Trophoblast cell (in vitro differentiated cells and primary cell): ENCODE data around the gene SPOCK3.

Experiments used
- DNase-seq, 2 donors: peaks; one replicate each; pipeline ENCODE4 v3.0.0-alpha.2; 2016
- H2AFZ ChIP-seq: 2 replicates; pipeline ENCODE4 v1.6.1; 2013; ENCODE audit warnings: low read length, moderate library complexity, mild to moderate bottlenecking; ENCODE audit not compliant: insufficient read depth, poor library complexity
- H2AK5ac ChIP-seq: 2 replicates; pipeline ENCODE4 v1.6.1; 2013; ENCODE audit warnings: mild to moderate bottlenecking, low read length
- H2BK120ac ChIP-seq: 2 replicates; pipeline ENCODE4 v1.6.1; 2013; ENCODE audit warnings: low read length, mild to moderate bottlenecking, moderate library complexity; ENCODE audit not compliant: insufficient read depth, poor library complexity
- H2BK12ac ChIP-seq: 2 replicates; pipeline ENCODE4 v1.6.1; 2013; ENCODE audit warnings: mild to moderate bottlenecking, low read length, moderate library complexity
- H2BK5ac ChIP-seq: 2 replicates; pipeline ENCODE4 v1.6.1; 2013; ENCODE audit warnings: low read length, low read depth, moderate library complexity, mild to moderate bottlenecking; ENCODE audit not compliant: poor library complexity
- H3K14ac ChIP-seq: 2 replicates; pipeline ENCODE4 v1.6.1; 2013; ENCODE audit warnings: mild to moderate bottlenecking, low read length
- H3K18ac ChIP-seq: 2 replicates; pipeline ENCODE4 v1.6.1; 2013; ENCODE audit warnings: mild to moderate bottlenecking, low read length
- H3K23ac ChIP-seq: 2 replicates; pipeline ENCODE4 v1.6.1; 2013; ENCODE audit warnings: low read length
- H3K27ac ChIP-seq: 2 replicates; pipeline ENCODE4 v1.5.1; 2013; ENCODE audit warnings: low read depth, mild to moderate bottlenecking, inconsistent platforms, low read length, moderate library complexity
- H3K27me3 ChIP-seq: 2 replicates; pipeline ENCODE4 v1.6.1; 2013; ENCODE audit warnings: inconsistent platforms, mild to moderate bottlenecking, low read length, moderate library complexity; ENCODE audit not compliant: insufficient read depth
- H3K36me3 ChIP-seq, 2 experiments: 1 replicate in 1 of 2; 2 replicates in 1 of 2; pipeline ENCODE4 v1.6.1; 2013; ENCODE audit warnings: low read length in 2 of 2, mild to moderate bottlenecking in 2 of 2, moderate library complexity in 1 of 2; ENCODE audit not compliant: insufficient read depth in 2 of 2, control insufficient read depth in 1 of 2
- H3K4ac ChIP-seq: 2 replicates; pipeline ENCODE4 v1.6.1; 2013; ENCODE audit warnings: low read depth, mild to moderate bottlenecking, low read length, moderate library complexity
- H3K4me1 ChIP-seq, 2 experiments: 1 replicate in 1 of 2; 2 replicates in 1 of 2; pipeline ENCODE4 v1.6.1; 2013; ENCODE audit warnings: low read length in 2 of 2, mild to moderate bottlenecking in 2 of 2, moderate library complexity in 1 of 2; ENCODE audit not compliant: insufficient read depth in 2 of 2, control insufficient read depth in 1 of 2
- H3K4me2 ChIP-seq: 2 replicates; pipeline ENCODE4 v1.6.1; 2013; ENCODE audit warnings: inconsistent platforms, mild to moderate bottlenecking, low read length, moderate library complexity
- H3K4me3 ChIP-seq: 2 replicates; pipeline ENCODE4 v1.5.1; 2013; ENCODE audit warnings: mild to moderate bottlenecking, low read depth, low read length, inconsistent platforms
- H3K79me1 ChIP-seq: one replicate; pipeline ENCODE4 v1.6.1; 2013; ENCODE audit warnings: low read length
- H3K79me2 ChIP-seq: 2 replicates; pipeline ENCODE4 v1.6.1; 2013; ENCODE audit warnings: low read length, mild to moderate bottlenecking; ENCODE audit not compliant: control insufficient read depth, insufficient read depth, poor library complexity
- H3K9ac ChIP-seq: 2 replicates; pipeline ENCODE4 v1.6.1; 2013; ENCODE audit warnings: mild to moderate bottlenecking, low read length
- H3K9me3 ChIP-seq: 2 replicates; pipeline ENCODE4 v1.6.1; 2013; ENCODE audit warnings: low read depth, mild to moderate bottlenecking, control low read depth, inconsistent platforms, low read length; ENCODE audit not compliant: insufficient read depth
- H4K12ac ChIP-seq: 2 replicates; pipeline ENCODE4 v1.6.1; 2013; ENCODE audit warnings: low read depth, mild to moderate bottlenecking, low read length, moderate library complexity
- H4K8ac ChIP-seq: 2 replicates; pipeline ENCODE4 v1.6.1; 2013; ENCODE audit warnings: low read depth, mild to moderate bottlenecking, low read length, moderate library complexity
- H4K91ac ChIP-seq: one replicate; pipeline ENCODE4 v1.6.1; 2013; ENCODE audit warnings: low read depth, mild to moderate bottlenecking, low read length, moderate library complexity
- WGBS: extraction: QIAGEN DNeasy Blood & Tissue Kit; methylation state at CpG from one replicate; pipeline ENCODE4 v1.1.7; 2013; ENCODE audit warnings: missing lambda C conversion rate; ENCODE audit not compliant: insufficient read length, insufficient coverage; ENCODE audit errors: extremely low coverage; 5-methylcytosine and 5-hydroxymethylcytosine counted together

SPOCK3 gene

DNA sequence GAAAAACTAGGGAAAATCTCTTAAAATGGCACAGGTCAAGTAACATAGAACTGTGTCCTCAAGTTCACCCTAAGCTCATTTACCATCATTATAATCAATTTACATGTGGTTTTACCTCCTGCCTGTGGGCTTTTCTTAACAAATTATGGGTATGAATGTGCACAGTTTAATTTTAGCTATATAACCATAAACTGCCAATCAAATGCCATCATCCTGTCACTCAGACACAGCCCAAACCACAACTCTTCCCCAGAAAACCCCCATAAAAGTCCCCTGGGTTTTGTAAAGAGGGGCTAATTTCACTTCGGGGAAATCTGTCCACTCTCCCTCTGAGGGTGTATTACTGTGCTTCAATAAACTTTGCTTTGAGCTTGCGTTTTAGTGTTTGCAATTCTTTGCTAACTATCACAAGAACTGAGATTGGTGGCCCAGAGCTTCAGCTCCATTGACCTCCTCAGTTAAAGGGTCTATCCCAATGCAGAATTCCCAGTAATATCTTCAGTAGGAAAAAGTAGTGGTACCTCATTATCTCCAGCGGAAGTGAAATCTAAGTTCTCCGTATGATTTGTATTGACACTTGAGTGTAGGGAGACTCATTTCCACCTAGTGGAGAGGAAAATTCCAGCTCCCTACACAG is 394.6 kb downstream of the SPOCK3 start:
- Histone ChIP-seq H3K23ac (no peak overlapping the region), H3K27ac (no peak overlapping the region), H4K91ac (no peak overlapping the region), H3K27me3 (no peaks in the 10 kb centered on the region), H3K9me3 (peaks cover 7% of the 10 kb centered on the region), H3K4me1 (no peaks in the 10 kb centered on the region), H3K79me2 (no peaks in the 10 kb centered on the region), H2BK5ac (no peak overlapping the region), H3K4me2 (no peak overlapping the region), H3K14ac (no peak overlapping the region), H4K8ac (no peak overlapping the region), H3K4me3 (no peak overlapping the region), H4K12ac (no peak overlapping the region), H3K79me1 (no peaks in the 10 kb centered on the region), H3K18ac (no peak overlapping the region), H3K9ac (no peak overlapping the region), H2BK120ac (no peak overlapping the region), H2AFZ (no peak overlapping the region), H2AK5ac (no peak overlapping the region), H2BK12ac (no peak overlapping the region), H3K36me3 (no peaks in the 10 kb centered on the region), H3K4ac (no peak overlapping the region)
- no CpG with 5 or more reads among the region's 4 CpGs for WGBS
- no peak for DNase-seq

DNA sequence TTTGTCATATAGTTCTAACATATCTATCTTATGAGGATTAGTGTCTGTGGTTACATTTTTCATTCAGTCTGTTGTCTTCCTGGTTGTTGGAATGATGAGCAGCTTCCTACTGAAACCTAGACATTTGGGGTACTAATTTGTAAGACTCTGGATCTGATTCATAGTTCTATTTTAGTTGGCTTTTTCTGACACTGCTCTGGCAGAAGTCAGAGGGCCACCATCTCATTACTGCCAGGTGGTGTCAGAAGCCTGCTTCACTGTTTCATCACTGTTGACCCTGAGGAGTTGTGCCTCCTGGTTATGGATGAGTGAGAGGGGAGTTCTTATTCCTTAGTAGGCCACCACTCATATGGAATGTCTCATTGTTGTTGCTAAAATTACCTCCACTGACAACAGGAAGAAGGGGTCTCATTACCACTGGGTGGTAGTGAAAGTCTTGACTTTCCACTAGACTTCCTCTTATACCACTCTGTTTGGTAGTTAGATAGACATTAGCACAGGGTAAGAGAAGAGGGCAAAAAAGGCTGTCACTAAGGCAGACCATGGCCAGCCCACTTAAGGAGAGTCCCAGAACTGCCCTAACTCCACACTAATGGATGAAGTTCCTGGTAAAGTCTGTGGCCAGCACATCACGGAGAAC is 395.2 kb downstream of the SPOCK3 start:
- H3K9ac ChIP-seq = no peak overlapping the region
- no peak overlapping the region for H4K8ac ChIP-seq
- H3K36me3 ChIP-seq = no peaks in the 10 kb centered on the region
- DNase-seq = no peak
- no peak overlapping the region for H3K4me3 ChIP-seq
- H3K18ac ChIP-seq = no peak overlapping the region
- H3K27me3 ChIP-seq = no peaks in the 10 kb centered on the region
- no peak overlapping the region for H2BK120ac ChIP-seq
- H3K79me2 ChIP-seq = no peaks in the 10 kb centered on the region
- H3K9me3 ChIP-seq = peaks cover 7% of the 10 kb centered on the region
- no CpG with 5 or more reads among the region's 1 CpG for WGBS
- no peak overlapping the region for H4K12ac ChIP-seq
- no peak overlapping the region for H3K27ac ChIP-seq
- no peak overlapping the region for H2AFZ ChIP-seq
- H3K4ac ChIP-seq = no peak overlapping the region
- H2AK5ac ChIP-seq = no peak overlapping the region
- no peak overlapping the region for H3K23ac ChIP-seq
- H2BK12ac ChIP-seq = no peak overlapping the region
- no peaks in the 10 kb centered on the region for H3K4me1 ChIP-seq
- no peak overlapping the region for H4K91ac ChIP-seq
- H2BK5ac ChIP-seq = no peak overlapping the region
- no peaks in the 10 kb centered on the region for H3K79me1 ChIP-seq
- no peak overlapping the region for H3K4me2 ChIP-seq
- H3K14ac ChIP-seq = no peak overlapping the region

DNA sequence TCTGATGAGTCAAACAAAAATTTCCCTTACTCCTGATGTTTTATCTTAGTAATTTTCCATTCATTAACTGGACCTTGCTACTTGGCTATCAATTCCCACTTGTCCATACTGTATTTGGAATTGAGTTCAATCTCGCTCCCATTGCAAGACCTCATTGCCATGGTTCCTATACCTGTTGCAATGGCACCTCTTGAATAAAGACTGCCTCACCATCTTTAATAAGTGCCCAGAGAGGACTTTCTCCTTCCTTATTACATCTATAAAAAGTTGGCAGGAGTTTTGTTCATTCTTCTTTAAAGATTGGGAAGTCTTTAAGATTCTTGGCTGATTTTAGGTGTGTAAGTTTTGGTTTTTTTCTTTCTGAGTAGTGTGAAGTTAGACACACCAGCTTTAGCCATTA is 397.4 kb downstream of the SPOCK3 start:
- Histone ChIP-seq H2AFZ (no peak overlapping the region), H3K4me1 (no peaks in the 10 kb centered on the region), H3K18ac (no peak overlapping the region), H2BK12ac (no peak overlapping the region), H3K36me3 (no peaks in the 10 kb centered on the region), H3K4me3 (no peak overlapping the region), H3K23ac (no peak overlapping the region), H2BK5ac (no peak overlapping the region), H4K12ac (no peak overlapping the region), H3K79me2 (no peaks in the 10 kb centered on the region), H3K79me1 (no peaks in the 10 kb centered on the region), H3K9me3 (no peaks in the 10 kb centered on the region), H3K9ac (no peak overlapping the region), H3K4ac (no peak overlapping the region), H3K27me3 (no peaks in the 10 kb centered on the region), H2BK120ac (no peak overlapping the region), H3K4me2 (no peak overlapping the region), H3K27ac (no peak overlapping the region), H4K8ac (no peak overlapping the region), H2AK5ac (no peak overlapping the region), H3K14ac (no peak overlapping the region), H4K91ac (no peak overlapping the region)
- DNase-seq = no peak
- no CpG with 5 or more reads among the region's 1 CpG for WGBS

DNA sequence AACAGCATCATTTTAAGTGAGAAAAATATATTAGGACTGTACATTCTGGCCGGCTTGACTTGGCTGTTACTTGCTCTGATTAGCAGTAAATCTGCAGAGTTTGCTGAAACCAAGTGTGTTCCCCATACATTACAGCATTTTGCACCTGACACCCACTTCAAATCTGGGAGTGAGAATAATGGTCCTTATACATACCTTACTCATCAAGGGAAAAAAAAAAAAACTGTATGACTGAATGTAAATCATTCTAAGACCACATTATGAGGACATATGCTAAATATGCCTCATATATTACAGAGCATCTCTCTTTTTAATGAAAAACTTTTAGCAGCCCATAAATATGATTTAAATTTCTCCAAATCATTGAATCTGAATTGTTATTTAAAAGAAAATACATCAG is 406.7 kb downstream of the SPOCK3 start:
- Histone ChIP-seq H3K4ac (no peak overlapping the region), H2BK12ac (no peak overlapping the region), H4K12ac (no peak overlapping the region), H3K27me3 (no peaks in the 10 kb centered on the region), H3K9ac (no peak overlapping the region), H2AFZ (no peak overlapping the region), H3K36me3 (no peaks in the 10 kb centered on the region), H2BK5ac (no peak overlapping the region), H3K27ac (no peak overlapping the region), H3K9me3 (no peaks in the 10 kb centered on the region), H3K79me1 (no peaks in the 10 kb centered on the region), H3K4me3 (no peak overlapping the region), H3K14ac (no peak overlapping the region), H3K4me1 (no peaks in the 10 kb centered on the region), H3K23ac (no peak overlapping the region), H2BK120ac (no peak overlapping the region), H3K18ac (no peak overlapping the region), H3K79me2 (no peaks in the 10 kb centered on the region), H3K4me2 (no peak overlapping the region), H2AK5ac (no peak overlapping the region), H4K91ac (no peak overlapping the region), H4K8ac (no peak overlapping the region)
- no CpG with 5 or more reads among the region's 1 CpG for WGBS
- DNase-seq = no peak
